T-helper 2 cell treated with Interferon-gamma antibody and Interleukin-4, amounts not matched to agents 100 ng/mL and 5 ng/mL, for 36 hours (primary cell): ENCODE data around the gene TSPAN4. TPM values are rescaled to one million over a fixed set of nuclear protein-coding genes. Genes with fewer than 3 reads are reported as not detected.

ENCODE experiments used
- intact Hi-C: fragments of 100-400 bp; cut with micrococcal nuclease; formaldehyde crosslinking; loops from one replicate; pipeline ENCODE4 v1.15.1; 2023
- total RNA-seq: library from RNA; stranded (reverse); gene quantifications from 2 replicates; pipeline ENCODE4 v1.2.3, GENCODE V29; 2022

Gene TSPAN4
- total RNA-seq, 1 donor from 2014 or later = 8.5 TPM

DNA sequence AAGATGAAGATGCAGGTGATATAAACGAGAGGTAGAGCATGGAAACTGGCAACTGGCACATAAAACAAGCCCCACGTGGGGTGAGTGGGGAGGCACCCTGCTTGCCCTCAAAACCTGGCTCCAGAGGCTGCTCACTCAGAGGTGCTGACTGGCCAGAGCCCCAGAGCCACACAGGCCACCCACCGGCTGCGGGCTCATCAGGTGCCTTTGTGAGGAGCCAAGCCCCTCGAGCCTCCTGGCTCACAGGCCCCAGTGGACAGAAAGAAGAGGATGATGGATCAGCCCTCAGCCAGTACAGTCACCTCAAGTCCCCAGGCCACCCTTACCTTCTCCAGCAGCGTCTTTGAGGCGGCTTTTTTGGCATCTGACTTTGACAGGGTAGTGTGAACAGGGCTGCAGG, 61.7 kb downstream of the TSPAN4 start:
- intact Hi-C loops = no loop called here

DNA sequence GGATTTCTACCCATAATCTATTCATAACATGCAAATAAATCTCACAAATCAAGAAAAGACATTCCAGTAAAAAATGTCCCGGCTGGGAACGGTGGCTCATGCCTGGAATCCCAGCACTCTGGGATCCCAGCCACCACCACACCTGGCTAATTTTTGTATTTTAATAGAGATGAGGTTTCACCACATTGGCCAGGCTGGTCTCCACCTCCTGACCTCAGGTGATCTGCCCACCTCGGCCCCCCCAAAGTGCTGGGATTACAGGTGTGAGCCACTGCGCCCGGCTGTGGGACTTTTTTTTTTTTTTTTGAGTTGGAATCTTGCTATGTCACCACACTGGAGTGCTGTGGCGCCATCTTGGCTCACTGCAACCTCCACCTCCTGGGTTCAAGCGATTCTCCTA, 63.3 kb downstream of the TSPAN4 start:
- intact Hi-C loops = no loop called here

DNA sequence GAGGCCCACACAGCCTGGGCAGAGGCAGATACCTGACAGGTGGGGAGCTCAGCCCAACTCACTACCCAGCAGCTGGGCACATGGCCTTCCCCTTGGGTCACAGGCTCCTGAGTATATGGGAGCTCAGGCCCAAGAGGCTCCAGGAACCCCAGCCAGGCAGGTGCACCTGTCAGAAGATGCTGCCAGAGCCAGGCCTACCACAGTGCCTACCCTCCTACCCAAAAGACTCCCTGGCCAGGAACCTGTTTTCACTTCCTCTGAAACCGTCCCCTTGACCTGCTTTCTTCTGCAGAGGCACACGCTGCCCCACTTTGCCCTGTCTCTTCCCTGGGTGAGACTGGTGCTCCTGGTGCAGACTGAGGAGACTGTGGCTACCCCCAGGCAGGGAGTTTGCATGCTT, 65.0 kb downstream of the TSPAN4 start:
- intact Hi-C loops = no loop called here

DNA sequence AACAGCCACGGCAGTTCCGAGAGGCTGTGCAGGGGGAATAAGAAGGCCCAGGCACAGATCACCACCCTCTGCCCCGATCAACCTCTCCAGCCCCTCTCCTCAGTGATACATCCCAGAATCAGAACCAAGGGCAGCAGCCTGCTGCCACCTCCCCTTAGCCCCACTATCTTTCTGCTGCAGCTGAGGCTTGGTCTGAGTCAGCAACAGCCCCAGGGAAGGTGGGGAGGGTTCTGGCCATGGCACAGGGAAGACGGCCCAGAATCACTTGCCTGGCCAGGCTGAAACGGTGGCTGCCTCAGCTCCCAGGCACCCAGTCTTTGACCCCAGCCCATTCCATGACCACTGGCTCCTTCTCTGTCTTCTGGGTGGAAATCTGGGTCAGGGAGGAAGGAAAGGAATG, 65.6 kb downstream of the TSPAN4 start:
- intact Hi-C loops = no loop called here

DNA sequence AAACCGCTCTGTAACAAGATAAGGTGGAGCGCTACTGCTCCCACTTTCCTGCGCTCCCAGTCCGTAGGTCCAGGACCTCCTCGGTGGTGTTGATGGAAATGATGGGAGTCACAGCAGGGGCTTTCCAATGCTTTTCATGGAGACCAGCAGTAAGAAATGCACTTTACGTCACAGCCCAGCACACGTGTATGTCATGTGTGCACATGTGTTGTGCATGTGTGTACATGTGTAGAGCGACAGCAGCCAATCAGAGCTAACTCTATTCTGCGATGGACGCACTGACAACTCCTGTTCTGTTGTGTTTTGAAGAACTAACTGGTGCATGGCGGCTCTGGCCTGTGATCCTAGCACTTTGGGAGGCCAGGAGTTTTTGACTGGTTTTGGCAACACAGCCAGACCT, 66.8 kb downstream of the TSPAN4 start:
- intact Hi-C loops = no loop called here

DNA sequence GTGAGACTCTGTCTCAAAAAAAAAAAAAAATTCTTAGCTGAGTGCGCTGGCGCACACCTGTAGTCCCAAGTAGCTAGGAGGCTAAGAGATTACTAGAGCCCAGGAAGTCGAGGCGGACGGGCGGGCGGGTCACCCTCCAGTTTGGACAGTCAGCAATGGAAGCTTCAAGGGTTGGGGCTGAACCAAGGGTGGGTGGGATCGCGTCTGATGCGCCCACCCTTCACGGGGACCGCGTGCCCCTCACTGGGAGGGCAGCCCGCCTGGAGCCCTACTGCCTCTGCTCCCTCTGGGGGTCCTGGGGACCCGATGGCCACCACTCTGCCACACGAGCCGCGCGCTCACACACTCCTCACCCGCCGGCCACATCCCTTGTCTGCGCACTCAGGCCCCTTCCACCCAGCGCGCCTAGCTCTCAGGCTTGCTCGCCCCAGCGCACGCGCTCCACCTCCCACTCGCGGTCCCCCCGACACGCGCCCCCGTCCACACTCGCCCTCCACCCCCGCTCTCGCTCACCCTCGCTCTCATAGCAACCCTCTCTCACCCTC, 67.5 kb downstream of the TSPAN4 start:
- intact Hi-C loops = loop anchor here (2.0 to 5.0 kb wide), 3 partner anchors 15 to 101 kb away; partner anchors contain the start of genes AP2A2 and RPLP2

DNA sequence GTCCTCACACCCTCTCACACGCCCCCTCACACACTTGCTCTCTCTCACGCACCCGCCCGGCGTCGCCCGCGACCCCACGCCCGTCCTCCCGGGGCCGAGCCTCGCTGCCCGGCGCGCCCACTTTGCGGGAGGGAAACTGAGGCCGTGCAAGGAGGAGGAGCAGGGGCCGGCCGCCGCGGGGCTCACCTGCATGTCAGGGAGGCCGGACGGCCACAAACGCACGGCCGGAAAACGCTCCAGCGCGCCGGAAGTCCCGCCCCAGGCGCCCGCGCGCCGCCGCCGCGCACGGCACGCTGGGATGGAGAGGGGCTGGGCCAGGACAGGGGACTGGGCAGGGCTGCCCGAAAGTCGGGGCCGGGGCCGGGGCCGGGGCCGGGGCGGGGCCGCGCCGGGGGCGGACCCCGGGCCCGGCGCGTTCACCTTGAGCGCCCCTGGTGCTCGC, 68.0 kb downstream of the TSPAN4 start, which contains the start of gene CHID1:
Gene CHID1 (minus strand): TSS at position 222 of the 442 bp plus-strand sequence. CDS start 5,994 bp downstream, outside the sequence.
- intact Hi-C loops = loop anchor here (2.0 to 5.0 kb wide), 3 partner anchors 14 to 102 kb away; partner anchors contain the start of genes AP2A2 and RPLP2

DNA sequence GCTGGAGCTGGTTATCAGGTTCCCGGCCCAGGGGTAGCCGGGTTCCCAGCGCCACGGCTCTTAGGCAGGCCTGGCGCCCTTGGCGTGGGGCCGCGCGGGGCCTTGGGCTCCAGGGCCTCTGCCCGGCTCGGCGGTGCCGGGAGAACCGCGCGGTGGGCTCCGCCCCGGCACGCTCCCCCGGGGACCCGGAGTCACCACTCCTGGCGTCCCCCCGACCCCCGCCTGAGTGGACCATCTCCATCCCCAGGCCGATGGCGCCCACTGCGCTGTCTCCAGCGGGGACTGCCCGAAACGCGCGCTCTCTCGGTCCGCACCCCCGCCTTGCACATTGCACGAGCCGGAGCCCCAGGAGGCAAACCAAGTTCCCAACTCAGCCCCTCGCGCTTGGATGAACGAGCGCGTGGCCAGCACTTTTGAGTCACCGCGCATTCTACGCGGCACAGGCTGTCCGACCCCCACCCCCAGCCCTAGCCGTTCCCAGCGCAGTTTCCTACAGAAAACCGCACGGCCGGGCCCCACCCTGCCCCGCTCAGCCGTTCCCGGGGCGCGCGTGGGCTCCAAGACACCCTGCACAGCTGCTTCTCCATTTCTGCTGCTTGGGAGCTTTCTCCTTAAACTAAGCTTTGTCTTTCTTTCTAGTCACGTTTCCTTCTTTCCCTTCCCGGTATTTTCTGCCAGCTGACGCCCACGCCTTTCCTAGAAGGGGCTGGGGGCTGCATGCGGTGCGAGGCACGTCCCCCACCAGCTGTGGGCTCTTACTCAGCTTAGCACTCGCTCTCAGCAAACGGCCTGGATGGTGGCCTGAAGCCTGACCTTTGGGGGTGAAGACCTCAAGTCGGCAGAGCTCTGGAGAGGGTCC, 68.6 kb downstream of the TSPAN4 start:
- intact Hi-C loops = loop anchor here (2.0 to 5.0 kb wide), 3 partner anchors 14 to 102 kb away; partner anchors contain the start of genes AP2A2 and RPLP2

DNA sequence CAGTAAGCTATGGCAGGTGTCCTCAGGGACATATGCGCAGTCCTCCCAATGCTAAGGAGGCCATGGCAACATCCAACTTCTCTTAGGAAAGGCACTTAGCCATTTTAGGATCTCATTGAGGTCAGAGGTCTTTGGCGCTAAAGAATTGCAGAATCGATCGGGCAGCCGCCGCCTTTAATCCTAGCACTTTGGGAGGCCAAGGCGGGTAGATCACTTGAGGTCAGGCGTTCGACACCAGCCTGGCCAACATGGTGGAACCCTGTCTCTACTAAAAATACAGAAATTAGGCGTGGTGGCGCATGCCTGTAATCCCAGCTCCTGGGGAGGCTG, 69.2 kb downstream of the TSPAN4 start:
- intact Hi-C loops = loop anchor here (2.0 to 5.0 kb wide), 3 partner anchors 13 to 103 kb away; partner anchors contain the start of genes AP2A2 and RPLP2

DNA sequence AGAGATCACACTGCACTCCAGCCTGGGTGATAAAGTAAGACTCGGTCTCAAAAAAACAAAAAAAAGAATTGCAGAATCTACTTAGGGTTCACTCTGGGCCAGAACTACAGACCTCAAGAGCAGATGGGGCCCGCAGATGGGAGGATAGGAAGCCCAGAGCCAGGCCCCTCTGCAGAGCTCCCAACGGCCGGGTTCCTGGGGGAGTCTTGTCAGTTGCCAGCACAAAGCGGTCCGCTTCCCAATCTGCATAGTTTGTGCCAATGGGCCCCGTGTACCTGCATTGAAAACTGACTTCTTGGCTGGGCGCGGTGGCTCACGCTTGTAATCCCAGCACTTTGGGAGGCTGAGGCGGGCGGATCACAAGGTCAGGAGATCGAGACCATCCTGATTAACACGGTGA, 69.6 kb downstream of the TSPAN4 start:
- intact Hi-C loops = loop anchor here (5.0 kb wide), 1 partner anchor 65 kb away; no protein-coding TSS in a partner anchor

DNA sequence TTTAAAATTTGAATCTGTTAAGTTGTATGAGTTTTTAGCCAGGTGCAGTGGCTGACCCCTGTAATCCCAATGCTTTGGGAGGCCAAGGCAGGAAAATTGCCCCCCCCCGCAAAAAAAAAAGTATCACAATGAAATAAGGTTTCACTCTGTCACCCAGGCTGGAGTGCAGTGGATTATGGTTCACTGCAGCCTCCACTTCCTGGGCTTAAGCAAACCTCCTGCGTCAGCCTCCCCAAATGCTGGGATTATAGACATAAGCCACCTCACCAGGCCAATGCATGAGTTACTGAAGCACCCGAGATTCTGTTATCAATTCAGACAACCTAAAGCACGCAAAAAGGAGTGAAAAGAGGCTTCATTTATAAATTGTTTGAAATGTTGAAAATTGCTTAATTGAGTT, 70.4 kb downstream of the TSPAN4 start:
- intact Hi-C loops = loop anchor here (5.0 kb wide), 1 partner anchor 66 kb away; no protein-coding TSS in a partner anchor

DNA sequence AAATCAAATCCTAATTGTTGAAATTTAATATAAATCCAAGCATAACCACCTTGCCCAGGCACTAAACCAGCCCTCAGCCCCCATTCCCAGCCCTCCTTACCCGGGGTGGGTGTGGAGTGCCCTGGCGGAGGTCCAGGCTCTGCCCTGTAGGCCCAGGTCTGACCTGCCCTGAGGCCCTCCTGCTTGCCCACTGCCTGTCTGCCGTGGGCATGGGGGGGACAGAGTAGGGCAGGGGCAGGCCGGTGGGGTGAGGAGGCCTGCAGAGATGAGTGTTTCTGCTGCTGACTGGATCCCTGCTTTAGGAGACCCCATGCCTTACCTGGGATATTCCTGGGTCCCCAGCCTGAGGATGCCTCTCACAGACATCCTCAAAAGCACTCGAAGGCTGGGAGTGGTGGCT, 71.6 kb downstream of the TSPAN4 start:
- intact Hi-C loops = loop anchor here (5.0 kb wide), 1 partner anchor 67 kb away; no protein-coding TSS in a partner anchor

DNA sequence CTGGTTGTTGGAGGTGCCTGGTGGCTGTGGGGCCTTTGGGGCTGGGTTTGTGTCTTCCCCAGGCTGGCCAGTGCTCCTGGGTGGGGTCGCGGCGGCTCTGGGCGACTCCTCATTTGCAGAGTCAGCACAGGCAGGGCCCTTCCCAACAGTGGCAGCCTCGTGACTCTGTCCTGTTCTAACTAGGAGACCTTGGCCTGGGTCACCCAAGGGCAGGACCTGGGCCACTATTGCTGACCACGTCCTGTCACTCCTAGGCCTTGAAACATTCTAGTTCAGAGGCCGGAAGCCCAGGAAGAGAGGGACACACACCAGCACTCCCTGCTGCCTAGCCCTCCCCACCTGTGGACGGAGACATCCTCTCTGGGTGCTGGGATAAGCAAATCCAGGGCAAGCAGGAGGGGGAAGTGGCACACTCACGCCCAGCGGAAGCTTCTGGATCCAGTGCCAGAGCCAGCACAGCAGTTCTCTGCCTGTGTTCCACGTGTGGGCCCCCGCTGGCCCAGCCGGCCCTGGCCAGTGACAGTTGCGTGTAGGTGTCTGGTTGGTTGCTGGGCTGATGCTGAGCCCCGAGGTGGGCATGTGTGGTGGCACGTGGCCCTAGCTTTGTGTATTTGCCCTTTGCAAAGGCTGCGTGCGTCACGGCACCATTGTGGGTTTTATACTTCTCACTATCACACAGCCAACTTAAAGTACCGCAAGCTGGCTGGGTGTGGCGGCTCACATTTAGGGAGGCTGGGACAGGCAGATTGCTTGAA, 72.3 kb downstream of the TSPAN4 start:
- intact Hi-C loops = loop anchor here (5.0 kb wide), 1 partner anchor 68 kb away; no protein-coding TSS in a partner anchor

Other genes with a start within 250 kb of the TSPAN4 start
- gene IRF7, start 226.9 kb upstream of the TSPAN4 start, total RNA-seq = 50.9 and 55.3 TPM in 2 replicates
- 0.07 TPM in 1 of 2 replicates, not detected in the other for gene CDHR5, start 217.9 kb upstream of the TSPAN4 start, total RNA-seq
- gene SCT, start 215.7 kb upstream of the TSPAN4 start, total RNA-seq = not detected in 2 replicates
- gene DRD4, start 205.6 kb upstream of the TSPAN4 start, total RNA-seq = 0.14 and 0.39 TPM in 2 replicates
- gene DEAF1, start 147.6 kb upstream of the TSPAN4 start, total RNA-seq = 49.3 and 52.6 TPM in 2 replicates
- gene TMEM80, start 147.0 kb upstream of the TSPAN4 start, total RNA-seq = 21.9 and 22.6 TPM in 2 replicates
- gene EPS8L2, start 136.6 kb upstream of the TSPAN4 start, total RNA-seq = 12.3 and 12.6 TPM in 2 replicates
- 261 and 277 TPM in 2 replicates for gene TALDO1, start 95.4 kb upstream of the TSPAN4 start, total RNA-seq
- 60.8 and 61.5 TPM in 2 replicates for gene GATD1, start 65.4 kb upstream of the TSPAN4 start, total RNA-seq
- 1.6 and 2.0 TPM in 2 replicates for gene CEND1, start 52.8 kb upstream of the TSPAN4 start, total RNA-seq
- gene SLC25A22, start 44.6 kb upstream of the TSPAN4 start, total RNA-seq = 57.4 and 57.9 TPM in 2 replicates
- 40.1 and 41.9 TPM in 2 replicates for gene PIDD1, start 37.6 kb upstream of the TSPAN4 start, total RNA-seq
- gene RPLP2, start 32.9 kb upstream of the TSPAN4 start, total RNA-seq = 2,156 and 2,169 TPM in 2 replicates
- 43.0 and 50.3 TPM in 2 replicates for gene PNPLA2, start 23.9 kb upstream of the TSPAN4 start, total RNA-seq
- gene CRACR2B, start 14.9 kb upstream of the TSPAN4 start, total RNA-seq = 6.4 and 8.0 TPM in 2 replicates
- gene CD151, start 9.9 kb upstream of the TSPAN4 start, total RNA-seq = 41.4 and 42.4 TPM in 2 replicates
- gene POLR2L, start 323 bp upstream of the TSPAN4 start, total RNA-seq = 105 and 106 TPM in 2 replicates
- 51.8 and 58.9 TPM in 2 replicates for gene CHID1, start 68.0 kb downstream of the TSPAN4 start, total RNA-seq
- 59.6 and 69.5 TPM in 2 replicates for gene AP2A2, start 83.0 kb downstream of the TSPAN4 start, total RNA-seq
- gene MUC6, start 193.9 kb downstream of the TSPAN4 start, total RNA-seq = not detected in 2 replicates
- gene MUC2, start 232.0 kb downstream of the TSPAN4 start, total RNA-seq = not detected in 2 replicates